Measurements from ENCODE around the gene RAD51B.

The RAD51B gene

DNA sequence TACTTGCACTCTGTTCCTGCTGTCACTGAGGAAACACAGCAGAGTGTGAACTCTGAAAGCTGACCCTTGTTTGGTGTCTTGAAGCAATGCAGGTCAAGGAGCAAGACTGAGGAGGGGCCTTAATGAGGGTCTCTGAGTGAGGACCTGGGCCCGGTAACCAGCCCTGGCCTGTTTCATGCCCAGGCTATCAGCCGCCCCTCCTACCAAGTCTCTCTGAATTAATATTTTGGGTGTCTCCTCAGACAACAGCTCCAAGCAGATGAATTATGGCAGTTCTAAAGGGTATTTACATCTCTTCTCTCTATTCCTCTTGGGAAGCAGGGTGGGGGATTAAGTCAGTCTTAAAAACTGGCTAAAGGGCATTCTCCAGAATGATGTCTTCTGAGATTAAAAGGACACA lies 578.8 kb downstream of the RAD51B start:
- Histone ChIP-seq H3K36me3 (ENCODE audit: insufficient read depth, insufficient read length, low read length) (no peaks in the 10 kb centered on the region), H3K9me3 (ENCODE audit: insufficient read depth, low read length) (no peaks in the 10 kb centered on the region), H3K9ac (ENCODE audit: insufficient read length, low read depth) (no peak overlapping the region)

DNA sequence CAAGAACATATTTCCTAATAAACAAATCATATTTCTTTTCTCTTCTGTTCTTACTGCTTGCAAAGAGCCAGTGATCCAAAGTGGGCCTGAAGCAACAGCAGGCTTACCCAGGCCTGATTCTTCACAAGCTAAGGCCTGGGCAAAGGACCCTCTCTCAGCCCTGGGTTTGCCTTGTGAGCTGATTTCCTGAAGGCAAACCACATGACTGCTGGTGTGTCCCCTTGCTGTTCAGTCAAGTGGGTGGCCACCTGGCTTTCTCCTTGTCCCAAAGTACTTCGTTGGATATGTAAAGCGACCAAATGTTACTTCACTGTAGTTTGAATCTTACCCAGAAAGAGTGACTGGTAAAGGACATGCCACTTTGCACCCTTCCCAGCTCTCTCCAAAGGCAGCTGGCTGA lies 580.4 kb downstream of the RAD51B start:
- Histone ChIP-seq H3K4me3 (ENCODE audit: insufficient read length, low read depth) (no peak overlapping the region), H3K9me3 (ENCODE audit: insufficient read depth, low read length) (no peaks in the 10 kb centered on the region), H3K36me3 (ENCODE audit: insufficient read depth, insufficient read length, low read length) (no peaks in the 10 kb centered on the region), H3K9ac (ENCODE audit: insufficient read length, low read depth) (no peak overlapping the region), H3K27me3 (ENCODE audit: insufficient read depth, insufficient read length) (no peaks in the 10 kb centered on the region), H3K4me1 (ENCODE audit: insufficient read depth, insufficient read length) (no peaks in the 10 kb centered on the region)
- DNase-seq (ENCODE audit: low read depth, low spot score), result no peak
- TF ChIP-seq YY1 (IDR thresholded peaks at IDR 0.05; ENCODE audit: insufficient read depth, insufficient read length) (no peak), ZNF274 (IDR thresholded peaks at IDR 0.05; ENCODE audit: low read depth, low read length) (no peak), SUZ12 (IDR thresholded peaks at IDR 0.05; ENCODE audit: extremely low read depth, insufficient read depth, insufficient read length) (no peak)

More for the DNA sequence above, 578.8 kb downstream of the RAD51B start:
- no peak overlapping the region for H3K4me3 ChIP-seq (ENCODE audit: insufficient read length, low read depth)
- H3K4me1 ChIP-seq (ENCODE audit: insufficient read depth, insufficient read length), result peaks cover 4% of the 10 kb centered on the region
- no peak for TF ChIP-seq ZNF274 (IDR thresholded peaks at IDR 0.05; ENCODE audit: low read depth, low read length)
- no peak for TF ChIP-seq SUZ12 (IDR thresholded peaks at IDR 0.05; ENCODE audit: extremely low read depth, insufficient read depth, insufficient read length)
- TF ChIP-seq YY1 (IDR thresholded peaks at IDR 0.05; ENCODE audit: insufficient read depth, insufficient read length), result no peak
- DNase-seq (ENCODE audit: low read depth, low spot score), result no peak
- no peaks in the 10 kb centered on the region for H3K27me3 ChIP-seq (ENCODE audit: insufficient read depth, insufficient read length)

DNA sequence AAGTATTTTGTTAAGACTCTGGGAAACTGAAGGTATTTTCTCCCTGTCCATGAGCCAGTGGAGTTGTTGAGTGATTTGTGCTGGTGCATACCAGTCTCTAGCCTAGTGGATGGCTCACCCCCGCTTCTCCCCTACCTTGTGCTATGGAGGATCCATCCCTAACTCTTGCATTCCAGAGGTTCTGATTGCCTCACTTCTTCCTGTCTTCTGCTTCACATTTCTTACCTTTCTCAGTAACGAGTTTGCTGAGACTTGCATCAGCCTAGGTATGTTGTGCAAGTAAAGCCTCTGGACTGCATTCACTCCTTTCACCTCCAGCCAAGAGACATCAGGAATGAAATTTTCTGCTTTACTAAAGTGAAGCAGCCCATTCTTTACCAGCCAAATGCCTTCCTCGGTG lies 581.7 kb downstream of the RAD51B start:
- Histone ChIP-seq H3K4me1 (ENCODE audit: insufficient read depth, insufficient read length) (no peaks in the 10 kb centered on the region), H3K36me3 (ENCODE audit: insufficient read depth, insufficient read length, low read length) (no peaks in the 10 kb centered on the region), H3K4me3 (ENCODE audit: insufficient read length, low read depth) (no peak overlapping the region), H3K9me3 (ENCODE audit: insufficient read depth, low read length) (no peaks in the 10 kb centered on the region), H3K27me3 (ENCODE audit: insufficient read depth, insufficient read length) (no peaks in the 10 kb centered on the region), H3K9ac (ENCODE audit: insufficient read length, low read depth) (no peak overlapping the region)
- TF ChIP-seq SUZ12 (IDR thresholded peaks at IDR 0.05; ENCODE audit: extremely low read depth, insufficient read depth, insufficient read length) (no peak), ZNF274 (IDR thresholded peaks at IDR 0.05; ENCODE audit: low read depth, low read length) (no peak), YY1 (IDR thresholded peaks at IDR 0.05; ENCODE audit: insufficient read depth, insufficient read length) (no peak)
- DNase-seq (ENCODE audit: low read depth, low spot score), result no peak

DNA sequence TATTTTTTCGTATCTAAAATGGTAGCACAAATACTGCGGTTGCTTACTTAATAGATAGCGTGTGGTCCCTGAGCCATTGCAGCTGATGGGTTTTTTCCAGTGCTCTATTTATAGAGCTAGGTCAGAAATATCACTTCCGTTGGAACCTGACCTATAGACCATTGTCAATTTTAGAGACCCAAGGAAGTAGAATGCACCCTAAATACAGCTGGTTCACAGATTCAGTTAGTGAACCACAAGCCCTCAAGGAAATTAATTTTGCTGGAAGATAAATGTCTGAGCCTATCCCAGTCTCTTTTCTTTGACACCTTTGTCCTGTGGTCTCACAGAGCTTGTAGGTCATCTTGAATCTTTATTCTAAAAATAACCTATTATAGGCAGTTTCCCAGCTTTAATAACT lies 582.3 kb downstream of the RAD51B start:
- H3K4me3 ChIP-seq (ENCODE audit: insufficient read length, low read depth), result no peak overlapping the region
- no peaks in the 10 kb centered on the region for H3K36me3 ChIP-seq (ENCODE audit: insufficient read depth, insufficient read length, low read length)
- no peaks in the 10 kb centered on the region for H3K9me3 ChIP-seq (ENCODE audit: insufficient read depth, low read length)
- no peaks in the 10 kb centered on the region for H3K4me1 ChIP-seq (ENCODE audit: insufficient read depth, insufficient read length)
- no peak overlapping the region for H3K9ac ChIP-seq (ENCODE audit: insufficient read length, low read depth)
- no peaks in the 10 kb centered on the region for H3K27me3 ChIP-seq (ENCODE audit: insufficient read depth, insufficient read length)
- TF ChIP-seq ZNF274 (IDR thresholded peaks at IDR 0.05; ENCODE audit: low read depth, low read length) (no peak), YY1 (IDR thresholded peaks at IDR 0.05; ENCODE audit: insufficient read depth, insufficient read length) (no peak), SUZ12 (IDR thresholded peaks at IDR 0.05; ENCODE audit: extremely low read depth, insufficient read depth, insufficient read length) (no peak)
- no peak for DNase-seq (ENCODE audit: low read depth, low spot score)

DNA sequence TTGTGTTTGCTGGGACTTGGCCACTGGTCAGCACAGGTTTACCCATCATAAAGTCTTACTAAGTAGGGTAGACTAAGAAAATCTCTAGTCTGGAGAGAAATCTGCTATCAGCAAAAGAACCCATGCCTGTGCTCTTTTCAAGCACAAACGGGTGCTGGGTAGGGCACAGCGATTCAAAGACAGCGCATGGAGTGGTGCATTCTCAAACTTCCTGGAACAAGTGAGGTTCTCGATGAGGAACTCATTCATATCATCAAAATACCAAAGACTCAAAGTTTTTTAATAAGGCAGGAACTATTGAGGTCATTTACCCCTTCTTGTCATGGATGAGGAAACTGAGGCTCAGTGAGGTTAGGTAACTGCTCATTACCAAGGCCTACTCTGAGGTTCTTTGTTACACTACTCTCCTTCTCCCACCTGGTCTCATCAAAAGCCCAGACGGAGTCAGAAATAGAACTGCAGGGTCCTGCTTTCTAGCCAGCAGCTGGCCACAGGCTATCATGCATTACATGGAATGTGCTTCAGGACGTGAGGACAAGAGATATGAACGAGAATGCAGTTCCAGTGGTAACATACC lies 583.0 kb downstream of the RAD51B start:
- Histone ChIP-seq H3K4me1 (ENCODE audit: insufficient read depth, insufficient read length) (no peaks in the 10 kb centered on the region), H3K9ac (ENCODE audit: insufficient read length, low read depth) (no peak overlapping the region)

DNA sequence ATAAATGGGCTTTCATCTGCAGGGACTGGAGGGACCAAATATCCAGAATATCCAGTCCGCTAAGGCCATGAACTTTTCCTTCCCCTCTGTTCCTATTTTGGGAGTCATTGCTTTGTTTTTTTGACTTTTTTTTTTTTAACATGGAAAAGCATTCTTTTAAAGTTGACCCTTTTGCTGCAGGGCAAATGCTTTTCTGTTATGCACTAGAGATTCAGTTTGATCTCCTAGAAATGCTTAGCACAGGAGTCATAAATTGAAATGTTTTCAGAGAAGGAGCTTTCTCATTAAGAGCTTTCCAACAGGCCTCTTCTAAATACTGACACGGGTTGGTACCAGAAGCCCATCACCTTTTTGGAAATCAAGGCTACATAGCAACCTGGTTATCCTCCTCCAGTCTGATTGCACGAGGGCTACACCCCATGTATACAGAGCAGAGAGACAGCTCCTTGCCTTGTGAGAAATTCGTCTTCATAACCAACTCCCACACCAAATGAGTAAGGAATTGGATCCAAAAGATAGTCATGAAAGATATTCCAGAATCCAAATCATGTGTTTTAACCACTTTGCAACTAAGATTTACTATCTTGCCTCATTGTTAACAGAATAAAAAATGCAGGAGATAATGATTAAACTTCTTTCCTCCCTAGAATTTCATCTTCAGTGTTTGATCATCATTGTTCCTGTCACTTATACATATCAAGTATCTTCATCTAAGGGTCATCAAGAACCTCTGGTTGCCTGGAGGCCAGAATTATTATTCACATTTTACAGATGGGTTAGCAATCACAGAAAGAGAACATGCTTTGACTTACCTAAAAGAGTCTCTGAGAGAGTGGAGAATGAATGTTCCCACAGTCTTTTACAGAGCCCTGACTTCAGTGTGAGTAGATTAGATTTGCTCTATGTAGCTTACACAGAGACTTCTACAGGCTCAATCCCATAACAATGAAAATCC lies 583.9 kb downstream of the RAD51B start:
- DNase-seq (ENCODE audit: low read depth, low spot score), result no peak
- TF ChIP-seq ZNF274 (IDR thresholded peaks at IDR 0.05; ENCODE audit: low read depth, low read length), result no peak
- no peaks in the 10 kb centered on the region for H3K4me1 ChIP-seq (ENCODE audit: insufficient read depth, insufficient read length)
- H3K9me3 ChIP-seq (ENCODE audit: insufficient read depth, low read length), result no peaks in the 10 kb centered on the region
- H3K4me3 ChIP-seq (ENCODE audit: insufficient read length, low read depth), result no peak overlapping the region
- H3K27me3 ChIP-seq (ENCODE audit: insufficient read depth, insufficient read length), result no peaks in the 10 kb centered on the region
- no peaks in the 10 kb centered on the region for H3K36me3 ChIP-seq (ENCODE audit: insufficient read depth, insufficient read length, low read length)
- no peak overlapping the region for H3K9ac ChIP-seq (ENCODE audit: insufficient read length, low read depth)

More for the DNA sequence above, 583.0 kb downstream of the RAD51B start:
- H3K9me3 ChIP-seq (ENCODE audit: insufficient read depth, low read length), result no peaks in the 10 kb centered on the region
- no peaks in the 10 kb centered on the region for H3K27me3 ChIP-seq (ENCODE audit: insufficient read depth, insufficient read length)
- TF ChIP-seq ZNF274 (IDR thresholded peaks at IDR 0.05; ENCODE audit: low read depth, low read length), result no peak
- TF ChIP-seq SUZ12 (IDR thresholded peaks at IDR 0.05; ENCODE audit: extremely low read depth, insufficient read depth, insufficient read length), result no peak
- no peak for TF ChIP-seq YY1 (IDR thresholded peaks at IDR 0.05; ENCODE audit: insufficient read depth, insufficient read length)
- no peaks in the 10 kb centered on the region for H3K36me3 ChIP-seq (ENCODE audit: insufficient read depth, insufficient read length, low read length)
- no peak for DNase-seq (ENCODE audit: low read depth, low spot score)
- no peak overlapping the region for H3K4me3 ChIP-seq (ENCODE audit: insufficient read length, low read depth)

DNA sequence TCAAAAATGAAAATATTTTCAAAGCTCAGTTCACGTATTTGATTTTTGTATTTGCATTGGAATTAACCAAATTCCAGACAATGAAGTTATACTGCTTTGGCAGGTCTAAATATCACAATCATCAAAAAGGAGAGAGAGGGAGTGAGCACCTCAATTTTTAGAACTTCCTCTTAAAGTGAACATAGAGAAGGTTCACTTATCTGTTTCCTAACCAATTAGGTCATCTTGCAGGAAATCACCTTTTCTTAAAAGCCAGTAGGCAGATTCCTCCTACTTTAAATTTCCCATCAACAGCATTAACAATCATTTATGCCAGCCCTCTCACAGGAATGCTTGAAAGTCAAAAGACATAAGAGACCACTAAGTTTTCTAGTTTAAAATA lies 584.6 kb downstream of the RAD51B start:
- Histone ChIP-seq H3K36me3 (ENCODE audit: insufficient read depth, insufficient read length, low read length) (no peaks in the 10 kb centered on the region), H3K4me3 (ENCODE audit: insufficient read length, low read depth) (no peak overlapping the region), H3K4me1 (ENCODE audit: insufficient read depth, insufficient read length) (no peaks in the 10 kb centered on the region), H3K27me3 (ENCODE audit: insufficient read depth, insufficient read length) (no peaks in the 10 kb centered on the region), H3K9ac (ENCODE audit: insufficient read length, low read depth) (no peak overlapping the region), H3K9me3 (ENCODE audit: insufficient read depth, low read length) (no peaks in the 10 kb centered on the region)
- TF ChIP-seq ZNF274 (IDR thresholded peaks at IDR 0.05; ENCODE audit: low read depth, low read length) (no peak), SUZ12 (IDR thresholded peaks at IDR 0.05; ENCODE audit: extremely low read depth, insufficient read depth, insufficient read length) (no peak), YY1 (IDR thresholded peaks at IDR 0.05; ENCODE audit: insufficient read depth, insufficient read length) (no peak)
- no peak for DNase-seq (ENCODE audit: low read depth, low spot score)
